Measurements from ENCODE around the gene DYNC2LI1.
"Not testable (repeated sequence)": the region's sequence is repeated elsewhere in the genome, so short reads cannot be mapped to it uniquely, and the experiment has no call there.

DYNC2LI1 gene

DNA sequence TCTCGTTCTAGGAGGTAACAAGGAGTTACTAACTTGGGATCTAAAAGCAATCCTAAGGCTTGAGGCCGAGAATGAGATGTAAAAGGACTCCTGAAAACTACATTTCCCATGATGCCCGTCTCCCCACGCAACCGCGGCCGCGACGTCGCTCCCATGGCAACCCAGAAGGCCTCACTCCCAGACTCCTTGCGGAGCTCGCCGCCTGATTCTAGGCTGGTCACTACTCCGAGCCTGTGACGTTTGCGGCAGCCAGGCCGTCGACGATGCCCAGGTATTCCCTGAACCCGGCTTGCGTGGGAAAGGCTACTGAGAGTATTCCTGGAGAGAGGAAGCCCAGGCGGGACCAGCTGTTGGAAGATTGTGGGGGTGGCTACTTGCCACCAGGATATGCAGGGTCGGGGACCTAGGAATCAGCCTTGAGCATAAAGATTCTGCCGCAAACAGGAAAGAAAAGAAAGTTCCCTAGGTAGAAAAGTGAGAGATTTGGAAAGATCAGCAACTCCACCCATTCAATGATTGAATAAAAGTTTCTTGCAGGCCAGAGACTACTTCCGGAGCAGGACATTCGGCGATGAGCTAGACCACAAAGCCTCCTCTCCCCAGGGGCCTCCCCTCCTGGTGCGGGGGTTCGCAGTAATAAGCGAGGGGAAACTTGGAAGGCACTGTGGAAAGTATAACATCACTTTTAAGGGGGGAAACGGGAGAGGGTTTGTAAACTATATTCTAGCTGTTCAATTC lies at the start of gene DYNC2LI1:
DYNC2LI1 (plus strand) TSS at position 164 of the 738 bp plus-strand sequence; CDS start at position 264, 100 bp downstream.
- no peaks in the 10 kb centered on the region for H3K9me3 Mint-ChIP-seq
- peaks cover 18% of the 10 kb centered on the region for H3K36me3 Mint-ChIP-seq (ENCODE audit: low read depth)
- no peaks in the 10 kb centered on the region for H3K27me3 Mint-ChIP-seq
- peak within 1 kb of the TSS; percentile 95 for H3K27ac Mint-ChIP-seq
- peak; percentile 88 for DNase-seq
- peak within 1 kb of the TSS; percentile 91 for H3K4me3 Mint-ChIP-seq
- H3K4me1 Mint-ChIP-seq (ENCODE audit: low read depth), result peaks cover 31% of the 10 kb centered on the region

DNA sequence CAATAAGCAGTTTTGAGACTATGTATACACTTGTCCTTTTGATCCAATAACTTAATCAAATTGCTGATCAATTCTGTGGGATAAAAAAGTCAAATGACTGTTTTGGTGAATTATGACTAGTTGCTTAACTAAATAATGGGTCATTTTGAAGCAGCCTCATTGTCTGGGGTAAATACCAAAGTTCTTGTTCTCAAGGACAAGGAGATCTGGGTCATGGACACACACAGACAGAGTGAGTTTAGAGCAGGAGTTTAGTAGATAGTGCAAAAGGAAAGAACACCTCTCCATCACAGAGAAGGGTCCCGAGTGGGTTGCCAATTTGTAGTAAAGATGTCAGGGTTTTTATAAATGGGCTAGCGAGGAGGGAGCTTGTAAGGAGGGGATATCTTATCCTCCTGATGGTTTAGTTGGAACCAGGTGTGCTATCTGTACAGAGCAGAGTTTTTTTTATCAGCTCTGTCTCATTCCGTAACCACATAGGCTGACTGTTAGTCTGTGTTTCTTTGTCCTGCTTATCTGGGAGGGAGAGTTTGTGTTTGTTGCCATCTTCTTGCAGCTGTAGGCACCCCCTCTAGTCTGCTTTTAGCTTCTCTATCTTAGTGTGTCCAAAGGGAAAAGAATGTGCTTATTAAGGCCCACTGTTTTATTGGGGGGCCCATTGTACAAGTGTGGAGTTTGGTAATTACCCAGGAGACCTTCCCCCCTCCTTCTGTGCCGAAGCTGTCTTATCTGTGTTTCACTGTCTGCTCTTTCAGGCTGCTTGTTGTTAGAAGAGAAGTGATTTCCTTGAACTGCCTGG lies 48.9 kb upstream of the DYNC2LI1 start:
- H3K4me1 Mint-ChIP-seq (ENCODE audit: low read depth), result no peaks in the 10 kb centered on the region
- H3K36me3 Mint-ChIP-seq (ENCODE audit: low read depth), result no peaks in the 10 kb centered on the region
- H3K9me3 Mint-ChIP-seq, result no peaks in the 10 kb centered on the region
- no peak for DNase-seq
- no peak overlapping the region for H3K27ac Mint-ChIP-seq
- H3K27me3 Mint-ChIP-seq, result no peaks in the 10 kb centered on the region
- H3K4me3 Mint-ChIP-seq, result no peak overlapping the region

DNA sequence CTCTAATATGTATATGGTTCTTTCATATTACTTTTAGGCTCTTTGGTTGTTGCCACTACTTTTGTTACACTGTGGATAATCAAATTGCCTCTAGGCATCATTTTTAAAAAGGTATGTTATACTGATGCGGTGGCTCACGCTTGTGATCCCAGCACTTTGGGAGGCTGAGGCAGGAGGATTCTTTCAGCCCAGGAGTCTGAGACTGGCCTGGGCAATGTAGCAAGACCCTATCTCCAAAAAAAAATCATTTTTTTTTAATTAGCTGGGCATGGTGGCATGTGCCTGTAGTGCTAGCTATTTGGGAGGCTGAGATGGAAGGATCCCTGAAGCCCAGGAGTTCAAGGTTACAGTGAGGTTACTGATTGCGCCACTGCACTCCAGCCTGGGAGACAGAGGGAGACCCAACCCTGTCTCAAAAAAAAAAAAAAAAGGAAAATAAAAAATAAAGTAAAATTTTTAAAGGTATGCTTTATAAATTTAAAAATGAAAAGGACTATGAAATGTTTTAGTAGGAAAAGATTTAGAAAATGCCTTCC lies 48.1 kb upstream of the DYNC2LI1 start:
- no peaks in the 10 kb centered on the region for H3K9me3 Mint-ChIP-seq
- no peaks in the 10 kb centered on the region for H3K4me1 Mint-ChIP-seq (ENCODE audit: low read depth)
- no peak overlapping the region for H3K4me3 Mint-ChIP-seq
- H3K36me3 Mint-ChIP-seq (ENCODE audit: low read depth), result no peaks in the 10 kb centered on the region
- no peak for DNase-seq
- H3K27ac Mint-ChIP-seq, result no peak overlapping the region
- H3K27me3 Mint-ChIP-seq, result no peaks in the 10 kb centered on the region

DNA sequence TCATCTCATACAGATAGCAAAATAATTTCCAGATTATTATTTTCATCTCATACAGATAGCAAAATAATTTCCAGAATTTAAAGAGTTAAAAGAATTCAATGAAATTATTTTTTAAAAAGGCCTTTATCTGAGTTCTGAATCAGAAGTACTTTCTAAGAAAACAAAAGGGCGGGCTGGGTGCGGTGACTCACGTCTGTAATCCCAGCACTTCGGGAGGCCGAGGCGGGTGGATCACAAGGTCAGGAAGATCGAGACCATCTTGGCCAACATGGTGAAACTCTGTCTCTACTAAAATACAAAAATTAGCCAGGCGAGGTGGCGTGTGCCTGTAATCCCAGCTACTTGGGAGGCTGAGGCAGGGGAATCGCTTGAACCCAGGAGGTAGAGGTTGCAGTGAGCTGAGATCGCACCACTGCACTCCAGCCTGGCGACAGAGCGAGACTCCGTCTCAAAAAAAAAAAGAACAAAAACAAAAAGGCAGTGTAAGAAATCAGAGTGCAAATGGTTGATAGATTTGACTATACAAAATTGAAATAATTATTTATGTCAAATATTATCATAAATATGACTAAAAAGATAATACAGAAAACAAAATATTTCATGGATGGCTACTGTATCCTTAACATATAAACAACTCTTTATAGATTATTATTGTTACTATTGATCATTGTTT lies 46.7 kb upstream of the DYNC2LI1 start:
- not testable (repeated sequence) for H3K27ac Mint-ChIP-seq; DNase-seq; H3K4me1 Mint-ChIP-seq (ENCODE audit: low read depth); H3K4me3 Mint-ChIP-seq; H3K27me3 Mint-ChIP-seq; H3K9me3 Mint-ChIP-seq; H3K36me3 Mint-ChIP-seq (ENCODE audit: low read depth)

DNA sequence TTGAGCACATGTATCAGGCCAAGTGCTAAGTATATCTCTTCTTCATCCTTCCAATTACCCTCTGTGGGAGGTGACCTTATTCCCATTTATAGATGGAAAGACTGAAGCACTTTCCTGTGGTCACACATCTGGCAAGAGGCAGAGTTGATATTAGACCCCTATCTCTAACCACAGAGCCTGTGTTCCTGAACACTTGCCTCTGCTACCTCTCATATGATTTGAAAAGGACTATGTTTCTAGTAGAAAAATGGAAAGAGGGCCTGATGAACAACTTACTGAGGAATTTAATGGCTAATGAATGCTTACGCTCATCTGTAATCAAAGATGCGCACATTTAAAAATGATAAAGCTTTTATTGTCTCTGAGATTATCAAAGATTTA lies 46.2 kb upstream of the DYNC2LI1 start:
- Mint-ChIP-seq H3K27ac (no peak overlapping the region), H3K4me3 (no peak overlapping the region), H3K36me3 (ENCODE audit: low read depth) (no peaks in the 10 kb centered on the region), H3K4me1 (ENCODE audit: low read depth) (no peaks in the 10 kb centered on the region), H3K9me3 (no peaks in the 10 kb centered on the region), H3K27me3 (no peaks in the 10 kb centered on the region)
- DNase-seq, result no peak

DNA sequence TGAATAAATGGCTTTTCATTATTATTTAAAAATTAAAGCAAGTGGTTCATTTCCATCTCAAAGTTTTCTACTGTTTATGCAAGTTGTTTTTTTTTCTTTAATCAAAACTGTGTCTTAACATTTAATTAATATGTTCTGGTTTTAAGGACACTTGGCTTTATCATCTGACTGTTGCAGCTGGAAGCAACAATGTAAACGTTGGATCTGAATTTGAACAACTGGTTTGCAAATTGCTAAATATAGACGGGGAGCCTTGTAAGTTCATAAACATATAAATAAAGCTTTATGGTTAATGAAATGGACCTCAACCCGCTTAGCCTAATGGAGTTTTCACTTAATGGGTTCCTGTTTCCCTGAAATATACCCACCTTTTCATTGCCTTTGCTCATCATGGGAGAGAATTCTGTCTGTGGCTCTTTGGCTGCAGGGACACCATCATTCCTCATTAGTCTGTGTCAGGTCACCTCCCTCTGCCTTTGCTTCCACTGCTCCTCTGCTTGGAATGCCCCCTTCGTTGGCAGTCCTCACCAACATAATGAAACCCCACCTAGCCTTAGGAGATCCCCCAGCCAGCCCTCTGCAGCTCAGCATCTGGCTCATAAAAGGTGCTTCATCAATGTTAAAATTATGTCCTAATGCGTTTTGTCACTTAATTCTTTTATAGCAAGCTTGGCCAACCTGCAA lies 44.2 kb upstream of the DYNC2LI1 start:
- no peak for DNase-seq

DNA sequence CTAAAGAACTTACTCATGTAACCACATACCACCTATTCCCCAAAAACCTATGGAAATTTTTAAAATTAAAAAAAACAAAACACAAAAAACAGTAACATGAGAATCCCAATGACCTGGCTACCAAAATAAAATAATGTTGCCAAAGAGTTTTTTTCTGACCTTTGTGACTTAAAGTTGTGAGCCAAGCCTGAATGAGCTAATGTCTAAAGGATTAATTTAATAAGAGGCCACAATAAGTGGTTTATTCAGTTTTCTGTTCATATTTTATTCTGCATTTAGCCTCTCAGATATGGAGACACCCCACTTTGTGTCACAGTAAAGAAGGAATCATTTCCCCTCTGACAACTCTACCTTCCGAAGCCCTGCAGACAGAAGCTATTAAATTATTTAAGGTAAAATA lies 42.6 kb upstream of the DYNC2LI1 start:
- Mint-ChIP-seq H3K4me3 (no peak overlapping the region), H3K4me1 (ENCODE audit: low read depth) (no peaks in the 10 kb centered on the region), H3K9me3 (no peaks in the 10 kb centered on the region), H3K36me3 (ENCODE audit: low read depth) (no peaks in the 10 kb centered on the region), H3K27me3 (peaks cover 1% of the 10 kb centered on the region), H3K27ac (no peak overlapping the region)
- DNase-seq, result no peak

More for the DNA sequence above, 44.2 kb upstream of the DYNC2LI1 start:
- Mint-ChIP-seq H3K4me1 (ENCODE audit: low read depth) (no peaks in the 10 kb centered on the region), H3K4me3 (no peak overlapping the region), H3K36me3 (ENCODE audit: low read depth) (no peaks in the 10 kb centered on the region), H3K9me3 (no peaks in the 10 kb centered on the region), H3K27ac (no peak overlapping the region), H3K27me3 (no peaks in the 10 kb centered on the region)

DNA sequence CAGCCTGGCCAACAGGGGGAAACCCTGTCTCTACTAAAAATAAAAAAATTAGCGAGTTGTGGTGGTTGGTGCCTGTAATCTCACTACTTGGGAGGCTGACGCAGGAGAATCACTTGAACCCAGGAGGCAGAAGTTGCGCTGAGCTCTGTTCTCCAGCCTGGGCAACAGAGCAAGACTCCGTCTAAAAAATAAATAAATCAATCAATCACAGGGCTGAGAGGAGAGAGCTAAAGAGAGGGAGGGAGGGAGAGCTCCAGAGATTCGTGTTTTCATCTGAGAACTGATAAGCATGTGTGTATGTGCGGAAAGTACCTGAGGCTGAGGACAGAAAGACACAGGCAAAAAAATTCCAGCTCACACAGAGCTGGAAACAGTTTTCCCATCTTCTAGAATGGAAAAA lies 37.2 kb upstream of the DYNC2LI1 start:
- Mint-ChIP-seq H3K9me3 (no peaks in the 10 kb centered on the region), H3K4me1 (ENCODE audit: low read depth) (no peaks in the 10 kb centered on the region), H3K27ac (no peak overlapping the region), H3K36me3 (ENCODE audit: low read depth) (no peaks in the 10 kb centered on the region), H3K27me3 (peaks cover 2% of the 10 kb centered on the region), H3K4me3 (no peak overlapping the region)
- no peak for DNase-seq

DNA sequence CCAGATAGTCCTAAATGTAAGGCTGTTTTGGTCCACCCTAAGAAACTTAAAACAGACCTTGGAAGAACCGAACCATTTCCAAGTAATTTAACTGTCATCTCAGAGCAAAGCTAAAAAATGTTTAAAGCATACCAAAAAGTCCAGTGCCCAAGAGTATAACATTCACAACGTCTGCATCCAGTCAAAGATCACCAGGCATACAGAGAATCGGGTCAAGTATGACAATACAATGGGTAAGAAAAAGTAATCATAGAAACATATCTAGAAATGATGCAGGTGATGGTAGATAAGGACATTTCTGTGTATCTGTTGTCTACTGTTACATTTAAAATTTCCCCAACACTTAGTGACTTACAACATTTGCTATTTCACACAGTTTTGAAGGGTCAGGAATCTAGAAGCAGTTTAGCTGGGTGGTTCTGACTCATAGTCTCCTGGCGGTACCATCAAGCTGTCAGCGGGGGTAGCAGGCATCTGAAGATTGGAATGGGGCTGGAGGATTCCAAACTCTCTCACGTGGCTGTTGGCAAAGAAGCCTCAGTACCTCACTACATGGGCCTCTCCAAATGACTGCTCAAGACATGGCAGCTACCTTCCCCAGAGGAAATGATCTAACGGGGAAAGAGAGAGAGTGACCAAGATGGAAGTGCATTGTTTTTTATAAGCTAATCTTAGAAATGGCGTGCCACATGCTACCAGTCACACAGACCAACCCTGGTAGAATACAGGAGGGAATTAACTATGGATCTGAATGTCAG lies 36.6 kb upstream of the DYNC2LI1 start:
- H3K4me1 Mint-ChIP-seq (ENCODE audit: low read depth), result no peaks in the 10 kb centered on the region
- no peaks in the 10 kb centered on the region for H3K36me3 Mint-ChIP-seq (ENCODE audit: low read depth)
- H3K27ac Mint-ChIP-seq, result no peak overlapping the region
- H3K4me3 Mint-ChIP-seq, result no peak overlapping the region
- no peak for DNase-seq
- H3K9me3 Mint-ChIP-seq, result no peaks in the 10 kb centered on the region
- peaks cover 2% of the 10 kb centered on the region for H3K27me3 Mint-ChIP-seq

DNA sequence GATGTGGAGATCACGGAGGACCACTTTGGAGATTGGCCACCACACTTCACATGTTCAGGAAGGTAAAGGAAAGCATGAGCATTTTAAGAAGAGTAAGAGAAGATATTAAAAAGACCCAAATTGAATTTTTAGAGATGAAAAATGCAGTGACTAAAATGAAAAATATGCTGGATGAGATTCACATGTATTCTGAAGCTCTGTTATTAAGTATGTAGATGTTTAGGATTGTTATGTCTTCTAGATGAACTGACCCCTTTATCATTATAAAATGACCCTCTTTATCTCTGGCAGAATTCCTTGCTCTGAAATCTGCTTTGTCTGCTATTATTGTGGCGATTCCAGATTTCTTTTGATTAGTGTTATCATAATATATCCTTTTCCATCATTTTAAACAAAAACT lies 36.0 kb upstream of the DYNC2LI1 start:
- no peak overlapping the region for H3K4me3 Mint-ChIP-seq
- no peaks in the 10 kb centered on the region for H3K9me3 Mint-ChIP-seq
- H3K4me1 Mint-ChIP-seq (ENCODE audit: low read depth), result no peaks in the 10 kb centered on the region
- H3K27me3 Mint-ChIP-seq, result peaks cover 2% of the 10 kb centered on the region
- H3K36me3 Mint-ChIP-seq (ENCODE audit: low read depth), result no peaks in the 10 kb centered on the region
- DNase-seq, result no peak
- H3K27ac Mint-ChIP-seq, result no peak overlapping the region

DNA sequence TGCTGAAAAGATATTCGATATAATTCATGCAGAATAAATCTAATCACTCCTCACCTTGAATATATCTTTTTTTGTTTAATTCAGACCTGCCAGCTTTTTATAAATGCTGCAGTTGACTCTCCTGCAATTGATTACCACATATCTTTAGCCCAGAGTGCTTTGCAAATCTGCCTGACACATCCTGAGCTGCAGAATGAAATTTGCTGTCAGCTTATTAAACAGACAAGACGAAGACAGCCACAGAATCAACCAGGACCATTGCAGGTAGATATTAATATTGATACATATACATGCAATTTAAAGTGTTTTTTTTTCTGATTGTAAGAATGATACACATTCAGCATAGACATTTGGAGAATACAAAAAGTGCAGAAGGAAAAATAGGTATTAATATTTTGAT lies 35.6 kb upstream of the DYNC2LI1 start:
- no peaks in the 10 kb centered on the region for H3K4me1 Mint-ChIP-seq (ENCODE audit: low read depth)
- H3K27ac Mint-ChIP-seq, result no peak overlapping the region
- no peak overlapping the region for H3K4me3 Mint-ChIP-seq
- no peaks in the 10 kb centered on the region for H3K36me3 Mint-ChIP-seq (ENCODE audit: low read depth)
- no peak for DNase-seq
- no peaks in the 10 kb centered on the region for H3K9me3 Mint-ChIP-seq
- H3K27me3 Mint-ChIP-seq, result peaks cover 2% of the 10 kb centered on the region

DNA sequence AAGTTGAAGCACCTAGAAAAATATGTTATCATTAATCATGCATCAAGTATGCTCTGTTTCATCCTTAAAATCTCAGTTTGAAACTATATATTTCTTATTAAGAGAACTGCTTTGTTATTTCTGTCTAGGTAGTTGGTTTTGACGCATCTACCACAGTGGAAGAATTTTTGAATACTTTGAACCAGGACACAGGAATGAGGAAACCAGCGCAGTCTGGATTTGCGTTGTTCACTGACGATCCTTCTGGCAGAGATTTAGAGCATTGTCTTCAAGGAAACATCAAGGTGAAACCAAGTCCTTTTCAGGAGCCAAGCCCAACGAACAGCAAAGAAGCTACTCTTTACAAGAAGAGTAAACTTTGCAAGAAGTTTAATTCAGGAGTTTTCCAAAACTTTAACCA lies 30.1 kb upstream of the DYNC2LI1 start:
- Mint-ChIP-seq H3K9me3 (no peaks in the 10 kb centered on the region), H3K4me3 (no peak overlapping the region), H3K27ac (no peak overlapping the region), H3K27me3 (no peaks in the 10 kb centered on the region), H3K4me1 (ENCODE audit: low read depth) (peaks cover 3% of the 10 kb centered on the region), H3K36me3 (ENCODE audit: low read depth) (no peaks in the 10 kb centered on the region)
- no peak for DNase-seq

DNA sequence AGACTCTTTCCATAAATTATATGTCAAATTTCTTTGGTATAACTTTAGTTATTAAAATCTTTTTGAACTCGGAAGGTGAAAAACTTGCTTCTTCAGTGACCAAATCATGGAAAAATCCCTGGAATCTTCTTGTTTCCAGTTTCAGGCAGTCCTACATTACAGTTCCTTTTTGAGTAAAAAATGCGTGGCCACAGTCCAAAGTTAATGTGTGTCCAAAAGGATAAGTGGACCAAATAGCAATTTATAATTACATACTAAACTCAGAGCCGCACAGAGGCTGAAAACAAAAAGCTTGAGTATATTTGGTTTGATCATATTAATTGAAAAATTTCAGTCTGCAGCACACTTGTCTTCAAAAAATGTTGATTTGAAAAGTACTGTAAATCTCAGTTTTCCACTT lies 28.4 kb upstream of the DYNC2LI1 start:
- H3K27ac Mint-ChIP-seq, result no peak overlapping the region
- no peaks in the 10 kb centered on the region for H3K27me3 Mint-ChIP-seq
- no peaks in the 10 kb centered on the region for H3K9me3 Mint-ChIP-seq
- no peaks in the 10 kb centered on the region for H3K36me3 Mint-ChIP-seq (ENCODE audit: low read depth)
- no peak for DNase-seq
- H3K4me1 Mint-ChIP-seq (ENCODE audit: low read depth), result peaks cover 3% of the 10 kb centered on the region
- no peak overlapping the region for H3K4me3 Mint-ChIP-seq

DNA sequence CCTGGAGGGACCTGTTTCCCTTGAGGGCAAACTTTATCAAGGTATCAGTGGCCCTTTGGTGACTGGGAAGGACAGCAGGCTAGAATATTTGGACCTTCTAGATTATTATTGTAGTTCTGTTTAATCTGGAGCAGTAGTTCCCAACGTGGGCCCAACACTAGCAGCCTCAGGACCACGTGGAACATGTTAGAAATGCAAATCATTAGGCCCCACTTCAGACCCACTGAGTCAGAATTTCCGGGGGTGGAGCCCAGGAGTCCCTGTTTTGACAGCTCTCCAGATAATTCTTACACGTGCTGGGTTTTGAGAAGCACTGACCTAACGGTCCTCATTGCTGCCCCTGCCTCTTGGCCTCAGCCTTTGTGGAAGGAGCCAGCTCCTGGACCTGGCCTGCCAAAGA lies 25.5 kb upstream of the DYNC2LI1 start:
- Mint-ChIP-seq H3K36me3 (ENCODE audit: low read depth) (no peaks in the 10 kb centered on the region), H3K4me1 (ENCODE audit: low read depth) (peaks cover 3% of the 10 kb centered on the region), H3K4me3 (no peak overlapping the region), H3K27me3 (no peaks in the 10 kb centered on the region), H3K9me3 (no peaks in the 10 kb centered on the region), H3K27ac (no peak overlapping the region)
- DNase-seq, result peak; percentile 32

All from activated T-cell treated with anti-CD3 and anti-CD28 coated beads, Interleukin-2, amount 50 U/mL, for 24 hours (primary cell).